ENCODE results near the gene CNOT6.

CNOT6 gene

GRCh38 chr5:180624587-180624986, 130.4 kb downstream of the CNOT6 start:
- no peaks in the 10 kb centered on the region for H3K9me3 ChIP-seq
- H3K27me3 ChIP-seq, result no peaks in the 10 kb centered on the region; the same call in 1 of the 2 replicates
- no peak for DNase-seq
- no peak for TF ChIP-seq CTCF (IDR thresholded peaks at IDR 0.05; ENCODE audit: low read depth, low read length)
- H3K4me1 ChIP-seq, result no peaks in the 10 kb centered on the region
- no peaks in the 10 kb centered on the region for H3K36me3 ChIP-seq
- H3K4me3 ChIP-seq (ENCODE audit: low read depth, low read length), result no peak overlapping the region

GRCh38 chr5:180625125-180625790, 131.1 kb downstream of the CNOT6 start:
- H3K36me3 ChIP-seq, result no peaks in the 10 kb centered on the region
- H3K9me3 ChIP-seq, result no peaks in the 10 kb centered on the region
- no peaks in the 10 kb centered on the region for H3K4me1 ChIP-seq
- H3K27me3 ChIP-seq, result no peaks in the 10 kb centered on the region
- no peak for DNase-seq
- no peak for TF ChIP-seq CTCF (IDR thresholded peaks at IDR 0.05; ENCODE audit: low read depth, low read length)
- no peak overlapping the region for H3K4me3 ChIP-seq (ENCODE audit: low read depth, low read length)

GRCh38 chr5:180625791-180626660, 131.8 kb downstream of the CNOT6 start:
- no peaks in the 10 kb centered on the region for H3K27me3 ChIP-seq
- H3K9me3 ChIP-seq, result no peaks in the 10 kb centered on the region
- H3K4me3 ChIP-seq (ENCODE audit: low read depth, low read length), result no peak overlapping the region
- H3K4me1 ChIP-seq, result no peaks in the 10 kb centered on the region
- DNase-seq, result no peak
- H3K36me3 ChIP-seq, result no peaks in the 10 kb centered on the region
- TF ChIP-seq CTCF (IDR thresholded peaks at IDR 0.05; ENCODE audit: low read depth, low read length), result no peak

GRCh38 chr5:180626661-180627385, 132.6 kb downstream of the CNOT6 start:
- TF ChIP-seq CTCF (IDR thresholded peaks at IDR 0.05; ENCODE audit: low read depth, low read length), result no peak
- no peaks in the 10 kb centered on the region for H3K9me3 ChIP-seq
- no peak for DNase-seq
- H3K27me3 ChIP-seq, result no peaks in the 10 kb centered on the region
- H3K4me1 ChIP-seq, result no peaks in the 10 kb centered on the region
- no peaks in the 10 kb centered on the region for H3K36me3 ChIP-seq
- H3K4me3 ChIP-seq (ENCODE audit: low read depth, low read length), result no peak overlapping the region

GRCh38 chr5:180627386-180628120, 133.4 kb downstream of the CNOT6 start:
- no peak for TF ChIP-seq CTCF (IDR thresholded peaks at IDR 0.05; ENCODE audit: low read depth, low read length)
- Histone ChIP-seq H3K36me3 (no peaks in the 10 kb centered on the region), H3K4me1 (no peaks in the 10 kb centered on the region), H3K4me3 (ENCODE audit: low read depth, low read length) (no peak overlapping the region), H3K27me3 (no peaks in the 10 kb centered on the region), H3K9me3 (no peaks in the 10 kb centered on the region)
- DNase-seq, result no peak
